K562 (cell line): ENCODE data around the gene NEDD9.

ENCODE experiments used
- CHD2 ChIP-seq: IDR thresholded peaks from 2 replicates; pipeline ENCODE4 v1.6.1; 2011; ENCODE audit warnings: low read depth, low read length
- NR2C2 ChIP-seq, 2 experiments: fragments of 200-800 bp in 1 of 2; sonication (Bioruptor generic) in 1 of 2; sonication (generic) in 1 of 2; formaldehyde crosslinking in 1 of 2; IDR thresholded peaks; 2 replicates each; pipeline versions ENCODE4 v1.6.1 to v1.8.0; 2016 to 2022; ENCODE audit warnings: mild to moderate bottlenecking in 1 of 2, missing compliant biosample characterization in 1 of 2, missing genetic modification characterization in 1 of 2, missing genetic modification reagents in 1 of 2
- RFX5 ChIP-seq: IDR thresholded peaks from 2 replicates; pipeline ENCODE4 v1.6.1; 2011; ENCODE audit warnings: low read depth, mild to moderate bottlenecking, improper control_type of control experiment, low read length
- SETDB1 ChIP-seq: IDR thresholded peaks from one replicate; pipeline ENCODE4 v1.6.1; 2012; ENCODE audit warnings: low read length, control low read depth, inconsistent platforms
- SRF ChIP-seq, 2 experiments: fragments of 250-450, 450-650 bp in 1 of 2; sonication (Bioruptor Pico) in 1 of 2; sonication (generic) in 1 of 2; formaldehyde crosslinking; IDR thresholded peaks; 2 replicates each; pipeline versions ENCODE4 v1.5.0 to v1.5.1; 2020 to 2022; ENCODE audit warnings: mild to moderate bottlenecking in 1 of 2, missing genetic modification reagents in 1 of 2
- TCF7L2 ChIP-seq: fragments of 150-350 bp; IDR thresholded peaks from 2 replicates; pipeline ENCODE4 v1.6.1; 2016; ENCODE audit warnings: low read depth, mild to moderate bottlenecking, low read length, moderate library complexity

DNA sequence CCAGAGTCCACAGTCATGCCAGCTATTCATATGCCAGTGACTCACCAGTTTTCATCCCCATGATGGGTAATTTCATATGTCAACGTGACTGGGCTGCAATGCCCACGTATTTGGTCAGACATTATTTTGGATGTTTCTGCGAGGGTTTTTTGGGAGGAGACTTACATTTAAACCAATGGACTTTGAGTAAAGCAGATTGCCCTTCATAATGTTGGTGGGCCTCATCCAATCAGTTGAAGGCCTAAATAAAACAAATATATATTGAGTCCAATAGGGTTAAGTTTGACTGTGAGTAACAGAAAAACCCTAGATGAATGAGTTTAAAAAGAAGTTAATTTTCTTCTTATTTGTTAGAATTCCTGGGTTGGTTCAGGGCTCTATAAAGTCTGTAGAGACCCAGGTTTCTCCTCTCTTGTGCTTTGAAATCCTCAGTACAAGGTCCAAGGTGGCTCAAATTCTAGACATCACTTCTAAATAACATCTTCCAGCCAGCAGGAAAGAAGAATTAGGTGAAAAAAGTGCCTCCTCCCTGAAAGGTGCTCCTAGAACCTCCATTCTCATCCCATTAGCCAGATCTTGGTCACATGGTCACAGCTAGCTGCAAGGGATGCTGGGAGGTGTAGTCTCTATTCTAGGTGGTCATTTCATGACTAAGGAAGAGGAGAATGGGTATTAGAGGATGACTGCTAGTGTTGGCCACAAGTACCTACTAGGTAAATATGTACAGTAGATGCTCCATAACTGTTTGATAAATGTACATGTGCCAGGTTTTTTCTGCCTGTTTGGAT lies 16.7 kb upstream of the NEDD9 start:
- TF ChIP-seq TCF7L2 (no peak), SETDB1 (no peak), SRF (CRISPR knock-in tag; IDR thresholded peaks at IDR 0.05) (no peak), CHD2 (no peak), RFX5 (no peak), NR2C2 (CRISPR knock-in tag; IDR thresholded peaks at IDR 0.05) (no peak), NR2C2 (tag; IDR thresholded peaks at IDR 0.05) (no peak)
